MM.1S (cell line): ENCODE data around the gene ACER3.
"Not testable (repeated sequence)": the region's sequence is repeated elsewhere in the genome, so short reads cannot be mapped to it uniquely, and the experiment has no call there.

Experiments used
- CTCF ChIP-seq: fragments of 300-600 bp; sonication (generic); IDR thresholded peaks from 2 replicates; pipeline ENCODE4 v1.5.1; 2016; ENCODE audit warnings: antibody characterized with exemption, low read length, mixed read lengths
- EZH2 ChIP-seq: fragments of 300-600 bp; sonication (generic); optimal IDR thresholded peaks from 2 replicates; pipeline ENCODE3; 2017; ENCODE audit warnings: low read depth, mild to moderate bottlenecking, antibody characterized with exemption, low read length, mixed read lengths
- EZH2phosphoT487 ChIP-seq: fragments of 300-600 bp; sonication (generic); IDR thresholded peaks from 2 replicates; pipeline ENCODE4 v1.6.1; 2018; ENCODE audit warnings: antibody characterized with exemption, low read length

GRCh38 chr11:77061258-77061657 lies 200.5 kb downstream of the ACER3 start:
- TF ChIP-seq CTCF, EZH2, EZH2phosphoT487: not testable (repeated sequence)
